Liver (tissue), 3 donors: ENCODE results near the gene BCKDHB.

Experiments
- EGR1 ChIP-seq, 2 donors: IDR thresholded peaks; 2 replicates each; pipeline ENCODE4 v1.6.1; 2016 to 2018; ENCODE audit warnings: antibody characterized with exemption in 2 of 2, low read depth in 2 of 2
- HNF4G ChIP-seq: IDR thresholded peaks from 2 replicates; pipeline ENCODE4 v1.6.1; 2016; ENCODE audit warnings: antibody characterized with exemption
- NR2F2 ChIP-seq: IDR thresholded peaks from 2 replicates; pipeline ENCODE4 v1.6.1; 2016; ENCODE audit warnings: antibody characterized with exemption
- RAD21 ChIP-seq, 2 donors: IDR thresholded peaks; 2 replicates each; pipeline ENCODE4 v1.6.1; 2016; ENCODE audit warnings: antibody characterized with exemption in 2 of 2, mild to moderate bottlenecking in 2 of 2
- RXRA ChIP-seq, 2 donors: IDR thresholded peaks; 2 replicates each; pipeline ENCODE4 v1.6.1; 2017 to 2018; ENCODE audit warnings: antibody characterized with exemption in 2 of 2, mild to moderate bottlenecking in 1 of 2
- SP1 ChIP-seq: IDR thresholded peaks from 2 replicates; pipeline ENCODE4 v1.6.1; 2018; ENCODE audit warnings: antibody characterized with exemption, mild to moderate bottlenecking
- TAF1 ChIP-seq: conservative IDR thresholded peaks from 2 replicates; pipeline ENCODE4 v1.6.1; 2016; ENCODE audit warnings: antibody characterized with exemption, mild to moderate bottlenecking
- YY1 ChIP-seq: IDR thresholded peaks from 2 replicates; pipeline ENCODE4 v1.6.1; 2016; ENCODE audit warnings: antibody characterized with exemption, mild to moderate bottlenecking
- TF ChIP-seq, protein P1 (sequence below): fragments of 150-350 bp; IDR thresholded peaks from 2 replicates; pipeline ENCODE4 v1.5.1; 2017; ENCODE audit warnings: improper control_type of control experiment, low read depth, low read length; ENCODE audit not compliant: missing input control
- TF ChIP-seq, protein P2 (sequence below): IDR thresholded peaks from 2 replicates; pipeline ENCODE4 v1.6.1; 2016; ENCODE audit warnings: antibody characterized with exemption, mild to moderate bottlenecking
- TF ChIP-seq, protein P3 (sequence below): IDR thresholded peaks from 2 replicates; pipeline ENCODE4 v1.6.1; 2016; ENCODE audit warnings: antibody characterized with exemption
- TF ChIP-seq, protein P4 (sequence below): IDR thresholded peaks from 2 replicates; pipeline ENCODE4 v1.6.1; 2016; ENCODE audit warnings: antibody characterized with exemption
- TF ChIP-seq, protein P5 (sequence below): IDR thresholded peaks from 2 replicates; pipeline ENCODE4 v1.6.1; 2016; ENCODE audit warnings: antibody characterized with exemption
- donor health status: healthy.
- donor health status: healthy.

DNA sequence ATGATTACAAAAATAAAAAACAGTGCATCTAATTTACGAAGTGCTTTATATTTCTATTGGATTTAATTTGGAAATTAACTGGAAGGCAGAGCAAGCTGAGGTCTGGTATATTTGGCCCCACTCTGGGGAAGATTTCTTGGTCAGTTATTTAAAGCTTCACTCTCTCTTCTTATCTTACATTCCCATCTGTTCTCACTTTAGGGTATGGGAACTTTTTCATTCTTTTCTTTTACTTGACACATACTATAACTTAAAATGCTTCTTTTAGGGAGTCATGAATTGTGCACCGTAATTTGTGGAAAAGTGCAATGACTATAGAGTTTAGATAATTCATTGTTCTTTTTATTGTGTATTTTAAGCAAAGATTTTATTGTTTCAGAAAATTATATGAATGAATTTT is 170.4 kb downstream of the BCKDHB start:
- TF ChIP-seq, protein P1, sequence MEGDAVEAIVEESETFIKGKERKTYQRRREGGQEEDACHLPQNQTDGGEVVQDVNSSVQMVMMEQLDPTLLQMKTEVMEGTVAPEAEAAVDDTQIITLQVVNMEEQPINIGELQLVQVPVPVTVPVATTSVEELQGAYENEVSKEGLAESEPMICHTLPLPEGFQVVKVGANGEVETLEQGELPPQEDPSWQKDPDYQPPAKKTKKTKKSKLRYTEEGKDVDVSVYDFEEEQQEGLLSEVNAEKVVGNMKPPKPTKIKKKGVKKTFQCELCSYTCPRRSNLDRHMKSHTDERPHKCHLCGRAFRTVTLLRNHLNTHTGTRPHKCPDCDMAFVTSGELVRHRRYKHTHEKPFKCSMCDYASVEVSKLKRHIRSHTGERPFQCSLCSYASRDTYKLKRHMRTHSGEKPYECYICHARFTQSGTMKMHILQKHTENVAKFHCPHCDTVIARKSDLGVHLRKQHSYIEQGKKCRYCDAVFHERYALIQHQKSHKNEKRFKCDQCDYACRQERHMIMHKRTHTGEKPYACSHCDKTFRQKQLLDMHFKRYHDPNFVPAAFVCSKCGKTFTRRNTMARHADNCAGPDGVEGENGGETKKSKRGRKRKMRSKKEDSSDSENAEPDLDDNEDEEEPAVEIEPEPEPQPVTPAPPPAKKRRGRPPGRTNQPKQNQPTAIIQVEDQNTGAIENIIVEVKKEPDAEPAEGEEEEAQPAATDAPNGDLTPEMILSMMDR = no peak
- TF ChIP-seq TAF1 (no peak), EGR1 (IDR thresholded peaks at IDR 0.05; ENCODE audit: low read depth in 2 of 2) (no peak), HNF4G (no peak), NR2F2 (no peak), SP1 (no peak), YY1 (no peak), RAD21 (IDR thresholded peaks at IDR 0.05) (no peak), RXRA (IDR thresholded peaks at IDR 0.05) (no peak)
- TF ChIP-seq, protein P2, sequence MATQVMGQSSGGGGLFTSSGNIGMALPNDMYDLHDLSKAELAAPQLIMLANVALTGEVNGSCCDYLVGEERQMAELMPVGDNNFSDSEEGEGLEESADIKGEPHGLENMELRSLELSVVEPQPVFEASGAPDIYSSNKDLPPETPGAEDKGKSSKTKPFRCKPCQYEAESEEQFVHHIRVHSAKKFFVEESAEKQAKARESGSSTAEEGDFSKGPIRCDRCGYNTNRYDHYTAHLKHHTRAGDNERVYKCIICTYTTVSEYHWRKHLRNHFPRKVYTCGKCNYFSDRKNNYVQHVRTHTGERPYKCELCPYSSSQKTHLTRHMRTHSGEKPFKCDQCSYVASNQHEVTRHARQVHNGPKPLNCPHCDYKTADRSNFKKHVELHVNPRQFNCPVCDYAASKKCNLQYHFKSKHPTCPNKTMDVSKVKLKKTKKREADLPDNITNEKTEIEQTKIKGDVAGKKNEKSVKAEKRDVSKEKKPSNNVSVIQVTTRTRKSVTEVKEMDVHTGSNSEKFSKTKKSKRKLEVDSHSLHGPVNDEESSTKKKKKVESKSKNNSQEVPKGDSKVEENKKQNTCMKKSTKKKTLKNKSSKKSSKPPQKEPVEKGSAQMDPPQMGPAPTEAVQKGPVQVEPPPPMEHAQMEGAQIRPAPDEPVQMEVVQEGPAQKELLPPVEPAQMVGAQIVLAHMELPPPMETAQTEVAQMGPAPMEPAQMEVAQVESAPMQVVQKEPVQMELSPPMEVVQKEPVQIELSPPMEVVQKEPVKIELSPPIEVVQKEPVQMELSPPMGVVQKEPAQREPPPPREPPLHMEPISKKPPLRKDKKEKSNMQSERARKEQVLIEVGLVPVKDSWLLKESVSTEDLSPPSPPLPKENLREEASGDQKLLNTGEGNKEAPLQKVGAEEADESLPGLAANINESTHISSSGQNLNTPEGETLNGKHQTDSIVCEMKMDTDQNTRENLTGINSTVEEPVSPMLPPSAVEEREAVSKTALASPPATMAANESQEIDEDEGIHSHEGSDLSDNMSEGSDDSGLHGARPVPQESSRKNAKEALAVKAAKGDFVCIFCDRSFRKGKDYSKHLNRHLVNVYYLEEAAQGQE = no peak
- TF ChIP-seq, protein P3, sequence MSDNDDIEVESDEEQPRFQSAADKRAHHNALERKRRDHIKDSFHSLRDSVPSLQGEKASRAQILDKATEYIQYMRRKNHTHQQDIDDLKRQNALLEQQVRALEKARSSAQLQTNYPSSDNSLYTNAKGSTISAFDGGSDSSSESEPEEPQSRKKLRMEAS = no peak
- TF ChIP-seq, protein P4, sequence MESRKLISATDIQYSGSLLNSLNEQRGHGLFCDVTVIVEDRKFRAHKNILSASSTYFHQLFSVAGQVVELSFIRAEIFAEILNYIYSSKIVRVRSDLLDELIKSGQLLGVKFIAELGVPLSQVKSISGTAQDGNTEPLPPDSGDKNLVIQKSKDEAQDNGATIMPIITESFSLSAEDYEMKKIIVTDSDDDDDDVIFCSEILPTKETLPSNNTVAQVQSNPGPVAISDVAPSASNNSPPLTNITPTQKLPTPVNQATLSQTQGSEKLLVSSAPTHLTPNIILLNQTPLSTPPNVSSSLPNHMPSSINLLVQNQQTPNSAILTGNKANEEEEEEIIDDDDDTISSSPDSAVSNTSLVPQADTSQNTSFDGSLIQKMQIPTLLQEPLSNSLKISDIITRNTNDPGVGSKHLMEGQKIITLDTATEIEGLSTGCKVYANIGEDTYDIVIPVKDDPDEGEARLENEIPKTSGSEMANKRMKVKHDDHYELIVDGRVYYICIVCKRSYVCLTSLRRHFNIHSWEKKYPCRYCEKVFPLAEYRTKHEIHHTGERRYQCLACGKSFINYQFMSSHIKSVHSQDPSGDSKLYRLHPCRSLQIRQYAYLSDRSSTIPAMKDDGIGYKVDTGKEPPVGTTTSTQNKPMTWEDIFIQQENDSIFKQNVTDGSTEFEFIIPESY = no peak
- TF ChIP-seq, protein P5, sequence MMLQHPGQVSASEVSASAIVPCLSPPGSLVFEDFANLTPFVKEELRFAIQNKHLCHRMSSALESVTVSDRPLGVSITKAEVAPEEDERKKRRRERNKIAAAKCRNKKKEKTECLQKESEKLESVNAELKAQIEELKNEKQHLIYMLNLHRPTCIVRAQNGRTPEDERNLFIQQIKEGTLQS = no peak
